NCI-H345 (cell line): Measurements from ENCODE around the gene RPEL1.
A peak's percentile ranks its signal among the peaks of the same experiment; 100 is the strongest.
"Not testable (repeated sequence)": the region's sequence is repeated elsewhere in the genome, so short reads cannot be mapped to it uniquely, and the experiment has no call there.

Experiments
- DNase-seq: peaks from one replicate; lab custom pipeline; 2025; lab: John Stamatoyannopoulos, UW

Gene RPEL1

GRCh38 chr10:103235775-103236174 is 9.9 kb upstream of the RPEL1 start:
- no peak for DNase-seq

- no peak for DNase-seq
Observed at GRCh38 chr10:103238506-103239252, 7.0 kb upstream of the RPEL1 start.

- DNase-seq = peak; percentile 2
Observed at GRCh38 chr10:103241262-103242011, 4.2 kb upstream of the RPEL1 start.

GRCh38 chr10:103244666-103245271 is 918 bp upstream of the RPEL1 start:
- DNase-seq = peak; percentile 26

GRCh38 chr10:103246324-103246723 is 637 bp downstream of the RPEL1 start:
- no peak for DNase-seq

GRCh38 chr10:103254113-103254512 is 8.4 kb downstream of the RPEL1 start:
- DNase-seq = no peak

- no peak for DNase-seq
Observed at GRCh38 chr10:103254538-103255325, 9.0 kb downstream of the RPEL1 start.

- DNase-seq = no peak
Observed at GRCh38 chr10:103256613-103257012, 10.9 kb downstream of the RPEL1 start.

GRCh38 chr10:103257812-103258211 is 12.1 kb downstream of the RPEL1 start:
- no peak for DNase-seq

- not testable (repeated sequence) for DNase-seq
Observed at GRCh38 chr10:103258928-103259327, 13.2 kb downstream of the RPEL1 start.

- no peak for DNase-seq
Observed at GRCh38 chr10:103259989-103260388, 14.3 kb downstream of the RPEL1 start.

- DNase-seq = no peak
Observed at GRCh38 chr10:103262229-103262628, 16.5 kb downstream of the RPEL1 start.

- no peak for DNase-seq
Observed at GRCh38 chr10:103265717-103266329, 20.1 kb downstream of the RPEL1 start.

GRCh38 chr10:103273041-103273441 is 27.4 kb downstream of the RPEL1 start:
- DNase-seq = no peak

- no peak for DNase-seq
Observed at GRCh38 chr10:103276251-103276895, 30.7 kb downstream of the RPEL1 start.

GRCh38 chr10:103276896-103277712 is 31.4 kb downstream of the RPEL1 start, which contains the start of gene INA:
Gene INA (plus strand): TSS chr10:103277138. CDS start chr10:103277212, 74 bp downstream.
- DNase-seq = peak; percentile 83

GRCh38 chr10:103277713-103278536 is 32.2 kb downstream of the RPEL1 start:
- DNase-seq = no peak

- peak; percentile 7 for DNase-seq
Observed at GRCh38 chr10:103278537-103278823, 32.8 kb downstream of the RPEL1 start.

GRCh38 chr10:103278862-103279298 is 33.2 kb downstream of the RPEL1 start:
- no peak for DNase-seq
